ENCODE data around the gene SH2D7.

DNA sequence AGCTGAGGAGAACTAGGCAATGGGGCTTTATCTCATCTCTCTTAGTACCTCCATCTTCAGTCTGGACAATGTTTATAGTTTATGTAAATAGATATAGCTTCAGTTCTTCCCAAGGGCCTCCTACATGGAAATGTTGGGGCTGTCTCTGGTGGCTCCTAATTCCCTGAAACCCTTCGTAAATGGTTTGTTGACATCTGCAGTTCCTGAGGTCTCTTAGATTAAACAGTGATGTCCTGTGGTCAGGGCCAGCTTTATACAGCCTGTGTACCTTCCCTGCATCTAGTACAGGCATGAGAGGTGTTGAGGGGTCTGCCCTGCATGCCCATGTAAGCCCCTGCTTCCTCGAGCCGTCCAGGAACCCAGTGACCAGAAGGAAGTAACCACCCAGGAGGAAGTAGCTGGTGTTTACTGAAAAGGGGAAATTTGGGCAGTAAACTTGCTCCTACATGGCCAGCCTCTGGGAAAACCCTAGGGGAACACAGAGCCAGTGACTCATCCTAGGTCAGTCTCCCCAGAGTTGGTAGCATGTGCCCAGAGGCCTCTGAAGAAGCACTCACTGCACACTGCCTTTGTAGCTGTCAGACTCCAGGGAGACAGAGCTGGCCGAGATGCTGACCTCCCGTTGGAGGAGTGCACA is 10.1 kb upstream of the SH2D7 start:
- TF ChIP-seq, protein P1, sequence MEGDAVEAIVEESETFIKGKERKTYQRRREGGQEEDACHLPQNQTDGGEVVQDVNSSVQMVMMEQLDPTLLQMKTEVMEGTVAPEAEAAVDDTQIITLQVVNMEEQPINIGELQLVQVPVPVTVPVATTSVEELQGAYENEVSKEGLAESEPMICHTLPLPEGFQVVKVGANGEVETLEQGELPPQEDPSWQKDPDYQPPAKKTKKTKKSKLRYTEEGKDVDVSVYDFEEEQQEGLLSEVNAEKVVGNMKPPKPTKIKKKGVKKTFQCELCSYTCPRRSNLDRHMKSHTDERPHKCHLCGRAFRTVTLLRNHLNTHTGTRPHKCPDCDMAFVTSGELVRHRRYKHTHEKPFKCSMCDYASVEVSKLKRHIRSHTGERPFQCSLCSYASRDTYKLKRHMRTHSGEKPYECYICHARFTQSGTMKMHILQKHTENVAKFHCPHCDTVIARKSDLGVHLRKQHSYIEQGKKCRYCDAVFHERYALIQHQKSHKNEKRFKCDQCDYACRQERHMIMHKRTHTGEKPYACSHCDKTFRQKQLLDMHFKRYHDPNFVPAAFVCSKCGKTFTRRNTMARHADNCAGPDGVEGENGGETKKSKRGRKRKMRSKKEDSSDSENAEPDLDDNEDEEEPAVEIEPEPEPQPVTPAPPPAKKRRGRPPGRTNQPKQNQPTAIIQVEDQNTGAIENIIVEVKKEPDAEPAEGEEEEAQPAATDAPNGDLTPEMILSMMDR (IDR thresholded peaks at IDR 0.05), result no peak
- TF ChIP-seq EZH2phosphoT487 (IDR thresholded peaks at IDR 0.05), result no peak
- no peak for TF ChIP-seq EZH2 (IDR thresholded peaks at IDR 0.05)

Data from neural progenitor cell (in vitro differentiated cells).